Measurements from ENCODE around the gene KIAA2012.

Gene KIAA2012

GRCh38 chr2:202054679-202055078 lies 18.4 kb upstream of the KIAA2012 start:
- ATAC-seq: no peak
- TF ChIP-seq TCF4 (CRISPR knock-in tag; IDR thresholded peaks at IDR 0.05; ENCODE audit: borderline replicate concordance) (no peak), CREB5 (CRISPR knock-in tag; IDR thresholded peaks at IDR 0.05; ENCODE audit: low read depth) (no peak)

GRCh38 chr2:202056611-202057010 lies 16.4 kb upstream of the KIAA2012 start:
- TF ChIP-seq PATZ1 (CRISPR knock-in tag; IDR thresholded peaks at IDR 0.05; ENCODE audit: borderline replicate concordance) (no peak), GLIS3 (CRISPR knock-in tag; IDR thresholded peaks at IDR 0.05) (no peak), ZFP3 (CRISPR knock-in tag; IDR thresholded peaks at IDR 0.05) (no peak), ESRRG (CRISPR knock-in tag; IDR thresholded peaks at IDR 0.05) (no peak), CSDC2 (CRISPR knock-in tag; IDR thresholded peaks at IDR 0.05) (no peak), RARB (CRISPR knock-in tag; IDR thresholded peaks at IDR 0.05) (no peak), ZNF8 (CRISPR knock-in tag; IDR thresholded peaks at IDR 0.05) (no peak), TOX (CRISPR knock-in tag; IDR thresholded peaks at IDR 0.05; ENCODE audit: borderline replicate concordance) (no peak), OSR1 (CRISPR knock-in tag; IDR thresholded peaks at IDR 0.05) (no peak)
- ATAC-seq: peak; percentile 53

GRCh38 chr2:202060218-202060617 lies 12.8 kb upstream of the KIAA2012 start:
- no peak for ATAC-seq
- no peak for TF ChIP-seq TSHZ2 (CRISPR knock-in tag; IDR thresholded peaks at IDR 0.05)
- no peak for TF ChIP-seq ESRRG (CRISPR knock-in tag; IDR thresholded peaks at IDR 0.05)
- TF ChIP-seq ARNTL (CRISPR knock-in tag; IDR thresholded peaks at IDR 0.05; ENCODE audit: borderline replicate concordance, low read depth): no peak
- no peak for TF ChIP-seq CSRNP3 (CRISPR knock-in tag; IDR thresholded peaks at IDR 0.05)
- no peak for TF ChIP-seq SNAI2 (CRISPR knock-in tag; IDR thresholded peaks at IDR 0.05)
- TF ChIP-seq GLIS3 (CRISPR knock-in tag; IDR thresholded peaks at IDR 0.05): no peak
- TF ChIP-seq PPARA (CRISPR knock-in tag; IDR thresholded peaks at IDR 0.05; ENCODE audit: borderline replicate concordance): no peak
- TF ChIP-seq ZNF8 (CRISPR knock-in tag; IDR thresholded peaks at IDR 0.05): no peak
- no peak for TF ChIP-seq TCF4 (CRISPR knock-in tag; IDR thresholded peaks at IDR 0.05; ENCODE audit: borderline replicate concordance)
- no peak for TF ChIP-seq BACH2 (CRISPR knock-in tag; IDR thresholded peaks at IDR 0.05; ENCODE audit: borderline replicate concordance)
- TF ChIP-seq ZFP3 (CRISPR knock-in tag; IDR thresholded peaks at IDR 0.05): no peak
- TF ChIP-seq ISL1 (CRISPR knock-in tag; IDR thresholded peaks at IDR 0.05): no peak
- no peak for TF ChIP-seq PATZ1 (CRISPR knock-in tag; IDR thresholded peaks at IDR 0.05; ENCODE audit: borderline replicate concordance)
- no peak for TF ChIP-seq OSR1 (CRISPR knock-in tag; IDR thresholded peaks at IDR 0.05)
- no peak for TF ChIP-seq ZNF565 (CRISPR knock-in tag; conservative IDR thresholded peaks at IDR 0.05; ENCODE audit: low read depth)
- TF ChIP-seq CSDC2 (CRISPR knock-in tag; IDR thresholded peaks at IDR 0.05): no peak
- no peak for TF ChIP-seq POU6F1 (CRISPR knock-in tag; IDR thresholded peaks at IDR 0.05; ENCODE audit: borderline replicate concordance, low read depth)
- TF ChIP-seq TOX (CRISPR knock-in tag; IDR thresholded peaks at IDR 0.05; ENCODE audit: borderline replicate concordance): no peak
- TF ChIP-seq ZC3H10 (CRISPR knock-in tag; IDR thresholded peaks at IDR 0.05): no peak
- TF ChIP-seq CREB5 (CRISPR knock-in tag; IDR thresholded peaks at IDR 0.05; ENCODE audit: low read depth): no peak
